Activated CD4-positive, alpha-beta T cell treated with anti-CD3 and anti-CD28 coated beads, Interleukin-2, amount 50 U/mL, for 48 hours (primary cell): Measurements from ENCODE around the gene HORMAD2.

ENCODE experiments used
- DNase-seq, 2 experiments: peaks; one replicate each; pipeline ENCODE4 v3.0.0-alpha.2; 2020

Gene HORMAD2

GRCh38 chr22:30115705-30116104, 35.4 kb downstream of the HORMAD2 start:
- DNase-seq = no peak

GRCh38 chr22:30116362-30117117, 36.3 kb downstream of the HORMAD2 start:
- no peak for DNase-seq

GRCh38 chr22:30117256-30117655, 37.0 kb downstream of the HORMAD2 start:
- DNase-seq = no peak

GRCh38 chr22:30118291-30118690, 38.0 kb downstream of the HORMAD2 start:
- DNase-seq = no peak

- DNase-seq = no peak
These were observed 41.7 kb downstream of the HORMAD2 start for GRCh38 chr22:30121960-30122359.

- no peak for DNase-seq
These were observed 43.2 kb downstream of the HORMAD2 start for GRCh38 chr22:30123463-30123862.

- no peak for DNase-seq
These were observed 47.5 kb downstream of the HORMAD2 start for GRCh38 chr22:30127749-30128166.

- DNase-seq = no peak
These were observed 48.2 kb downstream of the HORMAD2 start for GRCh38 chr22:30128511-30128910.

GRCh38 chr22:30129636-30130035, 49.4 kb downstream of the HORMAD2 start:
- DNase-seq = no peak

- DNase-seq = no peak
These were observed 52.2 kb downstream of the HORMAD2 start for GRCh38 chr22:30132290-30132996.

- DNase-seq = no peak
These were observed 60.1 kb downstream of the HORMAD2 start for GRCh38 chr22:30140414-30140813.

- DNase-seq = no peak
These were observed 63.0 kb downstream of the HORMAD2 start for GRCh38 chr22:30143265-30143664.

- no peak for DNase-seq
These were observed 64.1 kb downstream of the HORMAD2 start for GRCh38 chr22:30144391-30144790.

GRCh38 chr22:30150212-30150611, 69.9 kb downstream of the HORMAD2 start:
- DNase-seq = no peak

- no peak for DNase-seq
These were observed 78.0 kb downstream of the HORMAD2 start for GRCh38 chr22:30158277-30158676.

- DNase-seq = peak in 1 of 2 experiments; percentile 36
These were observed 78.7 kb downstream of the HORMAD2 start for GRCh38 chr22:30158744-30159500.

- no peak for DNase-seq
These were observed 79.5 kb downstream of the HORMAD2 start for GRCh38 chr22:30159561-30160353.

- no peak for DNase-seq
These were observed 80.8 kb downstream of the HORMAD2 start for GRCh38 chr22:30161051-30161469.

- DNase-seq = no peak
These were observed 87.0 kb downstream of the HORMAD2 start for GRCh38 chr22:30167296-30167695.

- DNase-seq = no peak
These were observed 87.5 kb downstream of the HORMAD2 start for GRCh38 chr22:30167734-30168133.

- no peak for DNase-seq
These were observed 88.7 kb downstream of the HORMAD2 start for GRCh38 chr22:30169002-30169401.

GRCh38 chr22:30170129-30170528, 89.9 kb downstream of the HORMAD2 start:
- no peak for DNase-seq

- no peak for DNase-seq
These were observed 90.7 kb downstream of the HORMAD2 start for GRCh38 chr22:30171008-30171407.
